Heart left ventricle (tissue), 13 donors: ENCODE data around the gene SUB1.

Experiments
- CTCF ChIP-seq, 12 donors: fragments of 200-600 bp; sonication (generic) in 4 of 12; IDR thresholded peaks; one replicate each; pipeline versions ENCODE4 v1.5.0 to v1.8.0; 2018 to 2022; ENCODE audit warnings: antibody characterized with exemption in 12 of 12, mild to moderate bottlenecking in 5 of 12
- POLR2A ChIP-seq, 2 donors: fragments of 450-650 bp; IDR thresholded peaks; one replicate each; pipeline ENCODE4 v1.6.1; 2017; ENCODE audit warnings: antibody characterized with exemption in 2 of 2, mild to moderate bottlenecking in 2 of 2, moderate library complexity in 2 of 2
- donor health status: ischemic (EF 13 %, LVEDD 7.1; RV severe dilation, severe dysfunction).
- donor health status: DM: no; HTN: yes; CAD: no.
- donor health status: DM: no; HTN: no; CAD: no.
- donor health status: ischemic (EF 25% LVEDD 6.9; RV normal size, moderate dysfunction).
- donor health status: ischemic (EF 25% LVEDD 5.7; RV mildly dilated, moderate dysfunction).
- donor health status: ischemic (EF 35%, LVEDD 5.7; RV mildly dilated, moderate dysfunction).
- donor health status: nonischemic (EF 11% LVEDD 7.7; RV severe dilation, severe dysfunction).
- donor health status: DM: yes; HTN: yes; CAD: no.
- donor health status: PGD.
- donor health status: ischemic (EF 29% LVEDD 5.4; RV normal size, mild dysfunction).
- donor health status: nonischemic (EF 23%, LVEDD 6.1; RV moderate dilation, normal function).

GRCh38 chr5:32630867-32631491 is 45.6 kb downstream of the SUB1 start:
- TF ChIP-seq POLR2A (IDR thresholded peaks at IDR 0.05) (no peak), CTCF (IDR thresholded peaks at IDR 0.05) (no peak)
